Panc1 (cell line): Measurements from ENCODE around the gene PDZRN4. TPM values are rescaled to one million over a fixed set of nuclear protein-coding genes. Genes with fewer than 3 reads are reported as not detected.

Experiments used
- ATAC-seq: fragments of 200-7000 bp; cut with Tn5 transposase; 2 replicates; pipeline ENCODE4 v1.9.1; 2020; ENCODE audit warnings: mild to moderate bottlenecking, moderate library complexity
- BruUV-seq: library from RNA; stranded (reverse); fragments of 400-500 nt; replicated peaks from 2 replicates; lab custom pipeline; 2021; lab: Mats Ljungman, UMichigan
- CTCF ChIA-PET: fragments of 300-600 bp; sonication (Branson Sonifier 250); formaldehyde crosslinking; loops from one replicate; lab custom pipeline; 2022; ENCODE audit warnings: antibody characterized with exemption; lab: Charles Lee
- POLR2A ChIA-PET: fragments of 300-600 bp; sonication (Branson Sonifier 250); formaldehyde crosslinking; loops from one replicate; lab custom pipeline; 2022; ENCODE audit warnings: antibody characterized with exemption; lab: Charles Lee
- DNase-seq: peaks from one replicate; pipeline ENCODE4 v3.0.0-alpha.2; 2010; ENCODE audit warnings: low read depth, low spot score
- H3K27ac ChIP-seq: 2 replicates; pipeline ENCODE4 v1.5.1; 2011; ENCODE audit warnings: mild to moderate bottlenecking, low read length, inconsistent platforms
- H3K27me3 ChIP-seq: fragments of 200-500 bp; sonication (Bioruptor generic); 2 replicates; pipeline ENCODE4 v1.6.0; 2014; ENCODE audit warnings: low read length, inconsistent platforms; ENCODE audit not compliant: control insufficient read depth, insufficient read depth
- H3K36me3 ChIP-seq: fragments of 200-500 bp; sonication (Bioruptor generic); 2 replicates; pipeline ENCODE4 v1.5.1; 2014; ENCODE audit warnings: inconsistent platforms, mild to moderate bottlenecking, low read length, moderate library complexity; ENCODE audit not compliant: control insufficient read depth, insufficient read depth
- H3K4me1 ChIP-seq: 2 replicates; pipeline ENCODE4 v1.5.1; 2011; ENCODE audit warnings: inconsistent platforms, mild to moderate bottlenecking, low read length, moderate library complexity; ENCODE audit not compliant: control insufficient read depth, insufficient read depth
- H3K4me3 ChIP-seq, 2 experiments: 2 replicates each; pipeline ENCODE4 v1.5.1; 2011 to 2012; ENCODE audit warnings: low read depth in 2 of 2, low read length in 2 of 2, mild to moderate bottlenecking in 2 of 2, inconsistent platforms in 1 of 2, moderate library complexity in 1 of 2
- H3K9me3 ChIP-seq: fragments of 200-500 bp; sonication (Bioruptor generic); 2 replicates; pipeline ENCODE4 v1.5.1; 2014; ENCODE audit warnings: low read depth, mild to moderate bottlenecking, inconsistent platforms, low read length, moderate library complexity; ENCODE audit not compliant: control insufficient read depth, insufficient read depth
- POLR2AphosphoS5 ChIP-seq: IDR thresholded peaks from 2 replicates; pipeline ENCODE4 v1.6.1; 2012; ENCODE audit warnings: mild to moderate bottlenecking, low read depth, low read length, moderate library complexity
- SIN3A ChIP-seq: IDR thresholded peaks from 2 replicates; pipeline ENCODE4 v1.6.1; 2012; ENCODE audit warnings: low read depth, mild to moderate bottlenecking, low read length, moderate library complexity, borderline replicate concordance; ENCODE audit not compliant: insufficient read depth
- TCF7L2 ChIP-seq: IDR thresholded peaks from 2 replicates; pipeline ENCODE4 v1.6.1; 2011; ENCODE audit warnings: mild to moderate bottlenecking, low read depth, low read length, inconsistent platforms
- in situ Hi-C: cut with HindIII; loops from 2 replicates; pipeline ENCODE4 v1.10.0; 2016; ENCODE audit warnings: low sequenced_read_pairs, low pct_unique_long_range_greater_than_20kb
- intact Hi-C: fragments of 100-400 bp; cut with micrococcal nuclease; formaldehyde crosslinking; loops from one replicate; pipeline ENCODE4 v1.10.0; 2022; ENCODE audit not compliant: unreplicated experiment
- total RNA-seq: library from RNA; stranded (reverse); gene quantifications from one replicate; pipeline ENCODE4 v1.2.1, GENCODE V29; 2021; ENCODE audit not compliant: unreplicated experiment
- TF ChIP-seq, protein P1 (sequence below), 2 experiments: IDR thresholded peaks; 2 replicates each; pipeline ENCODE4 v1.6.1; 2011 to 2012; ENCODE audit warnings: low read depth in 2 of 2, control low read depth in 1 of 2, low read length in 1 of 2, mild to moderate bottlenecking in 1 of 2, moderate library complexity in 1 of 2; ENCODE audit not compliant: insufficient read depth in 1 of 2
- TF ChIP-seq, protein P2 (sequence below): fragments of 450-650 bp; IDR thresholded peaks from 2 replicates; pipeline ENCODE4 v1.5.1; 2017; ENCODE audit warnings: mild to moderate bottlenecking

PDZRN4 gene
- total RNA-seq, 1 experiment from 2014 or later = not detected

DNA sequence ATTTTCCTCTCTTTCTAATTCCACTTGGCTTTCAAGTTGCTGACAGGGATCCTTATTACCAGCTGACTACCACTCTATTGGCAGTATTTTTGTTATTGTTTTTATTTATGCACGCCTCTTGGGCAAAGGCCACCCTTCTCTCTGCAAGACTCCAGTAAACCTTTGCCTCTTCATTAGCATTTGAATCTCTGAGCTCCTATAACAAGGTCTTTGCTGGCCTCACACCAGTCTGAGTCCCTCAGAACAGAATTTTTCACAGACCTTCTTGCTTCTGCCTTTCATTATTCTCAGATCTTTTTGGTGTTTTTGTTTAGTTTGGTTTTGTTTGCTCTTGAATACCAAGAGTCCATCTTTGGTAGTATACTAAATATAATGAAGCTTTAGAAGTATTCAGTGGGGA, 145.9 kb downstream of the PDZRN4 start:
- Histone ChIP-seq H3K4me1 (no peaks in the 10 kb centered on the region), H3K9me3 (no peaks in the 10 kb centered on the region), H3K27me3 (no peaks in the 10 kb centered on the region), H3K27ac (no peak overlapping the region), H3K4me3 (no peak overlapping the region), H3K36me3 (no peaks in the 10 kb centered on the region)
- TF ChIP-seq SIN3A = no peak
- no peak for TF ChIP-seq POLR2AphosphoS5
- TF ChIP-seq, protein P1, sequence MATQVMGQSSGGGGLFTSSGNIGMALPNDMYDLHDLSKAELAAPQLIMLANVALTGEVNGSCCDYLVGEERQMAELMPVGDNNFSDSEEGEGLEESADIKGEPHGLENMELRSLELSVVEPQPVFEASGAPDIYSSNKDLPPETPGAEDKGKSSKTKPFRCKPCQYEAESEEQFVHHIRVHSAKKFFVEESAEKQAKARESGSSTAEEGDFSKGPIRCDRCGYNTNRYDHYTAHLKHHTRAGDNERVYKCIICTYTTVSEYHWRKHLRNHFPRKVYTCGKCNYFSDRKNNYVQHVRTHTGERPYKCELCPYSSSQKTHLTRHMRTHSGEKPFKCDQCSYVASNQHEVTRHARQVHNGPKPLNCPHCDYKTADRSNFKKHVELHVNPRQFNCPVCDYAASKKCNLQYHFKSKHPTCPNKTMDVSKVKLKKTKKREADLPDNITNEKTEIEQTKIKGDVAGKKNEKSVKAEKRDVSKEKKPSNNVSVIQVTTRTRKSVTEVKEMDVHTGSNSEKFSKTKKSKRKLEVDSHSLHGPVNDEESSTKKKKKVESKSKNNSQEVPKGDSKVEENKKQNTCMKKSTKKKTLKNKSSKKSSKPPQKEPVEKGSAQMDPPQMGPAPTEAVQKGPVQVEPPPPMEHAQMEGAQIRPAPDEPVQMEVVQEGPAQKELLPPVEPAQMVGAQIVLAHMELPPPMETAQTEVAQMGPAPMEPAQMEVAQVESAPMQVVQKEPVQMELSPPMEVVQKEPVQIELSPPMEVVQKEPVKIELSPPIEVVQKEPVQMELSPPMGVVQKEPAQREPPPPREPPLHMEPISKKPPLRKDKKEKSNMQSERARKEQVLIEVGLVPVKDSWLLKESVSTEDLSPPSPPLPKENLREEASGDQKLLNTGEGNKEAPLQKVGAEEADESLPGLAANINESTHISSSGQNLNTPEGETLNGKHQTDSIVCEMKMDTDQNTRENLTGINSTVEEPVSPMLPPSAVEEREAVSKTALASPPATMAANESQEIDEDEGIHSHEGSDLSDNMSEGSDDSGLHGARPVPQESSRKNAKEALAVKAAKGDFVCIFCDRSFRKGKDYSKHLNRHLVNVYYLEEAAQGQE (IDR thresholded peaks at IDR 0.05; ENCODE audit: insufficient read depth in 1 of 2, low read depth in 2 of 2, low read length in 1 of 2) = no peak
- no peak for TF ChIP-seq TCF7L2
- TF ChIP-seq, protein P2, sequence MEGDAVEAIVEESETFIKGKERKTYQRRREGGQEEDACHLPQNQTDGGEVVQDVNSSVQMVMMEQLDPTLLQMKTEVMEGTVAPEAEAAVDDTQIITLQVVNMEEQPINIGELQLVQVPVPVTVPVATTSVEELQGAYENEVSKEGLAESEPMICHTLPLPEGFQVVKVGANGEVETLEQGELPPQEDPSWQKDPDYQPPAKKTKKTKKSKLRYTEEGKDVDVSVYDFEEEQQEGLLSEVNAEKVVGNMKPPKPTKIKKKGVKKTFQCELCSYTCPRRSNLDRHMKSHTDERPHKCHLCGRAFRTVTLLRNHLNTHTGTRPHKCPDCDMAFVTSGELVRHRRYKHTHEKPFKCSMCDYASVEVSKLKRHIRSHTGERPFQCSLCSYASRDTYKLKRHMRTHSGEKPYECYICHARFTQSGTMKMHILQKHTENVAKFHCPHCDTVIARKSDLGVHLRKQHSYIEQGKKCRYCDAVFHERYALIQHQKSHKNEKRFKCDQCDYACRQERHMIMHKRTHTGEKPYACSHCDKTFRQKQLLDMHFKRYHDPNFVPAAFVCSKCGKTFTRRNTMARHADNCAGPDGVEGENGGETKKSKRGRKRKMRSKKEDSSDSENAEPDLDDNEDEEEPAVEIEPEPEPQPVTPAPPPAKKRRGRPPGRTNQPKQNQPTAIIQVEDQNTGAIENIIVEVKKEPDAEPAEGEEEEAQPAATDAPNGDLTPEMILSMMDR = no peak
- ChIA-PET POLR2A (no interaction called here), CTCF (interaction anchor here (0.6 kb wide), 1 partner anchor 629 kb away, joined by 3 read pairs; no protein-coding TSS in a partner anchor)
- BruUV-seq = no TSS peak
- in situ Hi-C loops (no loop called here), intact Hi-C loops (no loop called here)
- ATAC-seq (no peak), DNase-seq (no peak)

DNA sequence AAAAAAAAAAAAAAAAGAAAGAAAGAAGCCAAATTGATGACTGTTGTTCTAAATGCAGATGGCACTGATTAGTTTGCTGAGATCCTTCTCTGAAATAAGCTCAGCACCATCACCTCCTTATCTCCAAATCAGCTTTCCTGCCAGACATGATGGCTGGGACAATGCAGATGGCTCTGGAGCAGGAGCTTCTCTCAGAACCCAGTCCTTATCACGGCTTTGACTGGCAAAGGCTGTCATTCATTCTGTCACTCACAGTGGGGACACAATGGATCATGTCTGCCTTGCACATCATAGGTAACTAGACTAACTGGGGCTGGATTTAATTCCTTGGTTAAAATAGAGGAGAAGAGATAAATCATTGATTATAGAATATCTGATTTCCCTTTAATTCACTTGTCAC, 146.3 kb downstream of the PDZRN4 start:
- Histone ChIP-seq H3K4me3 (no peak overlapping the region), H3K27ac (no peak overlapping the region), H3K36me3 (no peaks in the 10 kb centered on the region), H3K27me3 (no peaks in the 10 kb centered on the region), H3K4me1 (no peaks in the 10 kb centered on the region), H3K9me3 (no peaks in the 10 kb centered on the region)
- BruUV-seq = no TSS peak
- in situ Hi-C loops (no loop called here), intact Hi-C loops (no loop called here)
- DNase-seq = no peak
- TF ChIP-seq POLR2AphosphoS5 (no peak), SIN3A (no peak)
- TF ChIP-seq, protein P2 = no peak
- TF ChIP-seq, protein P1 (IDR thresholded peaks at IDR 0.05; ENCODE audit: insufficient read depth in 1 of 2, low read depth in 2 of 2, low read length in 1 of 2) = no peak
- no peak for ATAC-seq
- POLR2A ChIA-PET = no interaction called here
- CTCF ChIA-PET = no interaction called here
